ENCODE data around the gene PDK2.

DNA sequence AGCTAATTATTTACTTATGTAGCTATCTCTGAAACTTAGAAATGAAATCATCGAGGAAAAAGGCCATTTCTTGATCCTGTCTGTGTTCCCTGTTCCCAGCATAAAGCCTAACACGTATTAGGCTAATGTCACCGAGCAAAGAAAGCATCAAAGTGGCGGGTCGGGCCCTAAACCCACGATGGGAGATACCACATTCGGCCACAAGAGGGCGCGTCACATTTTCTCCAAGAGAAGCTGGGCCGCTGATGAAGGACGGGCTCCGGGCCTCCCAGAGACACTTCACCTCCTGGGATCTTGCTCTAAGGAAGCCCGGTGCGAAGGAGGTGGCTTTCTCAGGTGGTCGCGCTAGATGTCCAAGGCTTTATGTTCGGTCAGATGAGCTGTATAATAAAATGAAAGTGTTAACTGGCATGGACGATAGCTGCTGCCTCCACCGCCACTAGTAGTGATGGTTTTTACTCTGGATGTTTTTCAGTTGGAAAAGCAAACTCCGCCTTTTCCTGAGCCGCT, 853 bp upstream of the PDK2 start:
- TF ChIP-seq, protein P1, sequence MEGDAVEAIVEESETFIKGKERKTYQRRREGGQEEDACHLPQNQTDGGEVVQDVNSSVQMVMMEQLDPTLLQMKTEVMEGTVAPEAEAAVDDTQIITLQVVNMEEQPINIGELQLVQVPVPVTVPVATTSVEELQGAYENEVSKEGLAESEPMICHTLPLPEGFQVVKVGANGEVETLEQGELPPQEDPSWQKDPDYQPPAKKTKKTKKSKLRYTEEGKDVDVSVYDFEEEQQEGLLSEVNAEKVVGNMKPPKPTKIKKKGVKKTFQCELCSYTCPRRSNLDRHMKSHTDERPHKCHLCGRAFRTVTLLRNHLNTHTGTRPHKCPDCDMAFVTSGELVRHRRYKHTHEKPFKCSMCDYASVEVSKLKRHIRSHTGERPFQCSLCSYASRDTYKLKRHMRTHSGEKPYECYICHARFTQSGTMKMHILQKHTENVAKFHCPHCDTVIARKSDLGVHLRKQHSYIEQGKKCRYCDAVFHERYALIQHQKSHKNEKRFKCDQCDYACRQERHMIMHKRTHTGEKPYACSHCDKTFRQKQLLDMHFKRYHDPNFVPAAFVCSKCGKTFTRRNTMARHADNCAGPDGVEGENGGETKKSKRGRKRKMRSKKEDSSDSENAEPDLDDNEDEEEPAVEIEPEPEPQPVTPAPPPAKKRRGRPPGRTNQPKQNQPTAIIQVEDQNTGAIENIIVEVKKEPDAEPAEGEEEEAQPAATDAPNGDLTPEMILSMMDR (IDR thresholded peaks at IDR 0.05; ENCODE audit: borderline replicate concordance, extremely low read depth, low read length, poor library complexity, severe bottlenecking) = peak; percentile 95
- no peak for TF ChIP-seq EZH2 (IDR thresholded peaks at IDR 0.05; ENCODE audit: borderline replicate concordance, low read depth, low read length, severe bottlenecking)
